GM12872 (cell line): Measurements from ENCODE around the gene SSBP3.

Experiments used
- CTCF ChIP-seq: IDR thresholded peaks from 3 replicates; pipeline ENCODE4 v1.5.1; 2011; ENCODE audit warnings: low read depth, mild to moderate bottlenecking, low read length, moderate library complexity; ENCODE audit not compliant: insufficient read depth

The SSBP3 gene

DNA sequence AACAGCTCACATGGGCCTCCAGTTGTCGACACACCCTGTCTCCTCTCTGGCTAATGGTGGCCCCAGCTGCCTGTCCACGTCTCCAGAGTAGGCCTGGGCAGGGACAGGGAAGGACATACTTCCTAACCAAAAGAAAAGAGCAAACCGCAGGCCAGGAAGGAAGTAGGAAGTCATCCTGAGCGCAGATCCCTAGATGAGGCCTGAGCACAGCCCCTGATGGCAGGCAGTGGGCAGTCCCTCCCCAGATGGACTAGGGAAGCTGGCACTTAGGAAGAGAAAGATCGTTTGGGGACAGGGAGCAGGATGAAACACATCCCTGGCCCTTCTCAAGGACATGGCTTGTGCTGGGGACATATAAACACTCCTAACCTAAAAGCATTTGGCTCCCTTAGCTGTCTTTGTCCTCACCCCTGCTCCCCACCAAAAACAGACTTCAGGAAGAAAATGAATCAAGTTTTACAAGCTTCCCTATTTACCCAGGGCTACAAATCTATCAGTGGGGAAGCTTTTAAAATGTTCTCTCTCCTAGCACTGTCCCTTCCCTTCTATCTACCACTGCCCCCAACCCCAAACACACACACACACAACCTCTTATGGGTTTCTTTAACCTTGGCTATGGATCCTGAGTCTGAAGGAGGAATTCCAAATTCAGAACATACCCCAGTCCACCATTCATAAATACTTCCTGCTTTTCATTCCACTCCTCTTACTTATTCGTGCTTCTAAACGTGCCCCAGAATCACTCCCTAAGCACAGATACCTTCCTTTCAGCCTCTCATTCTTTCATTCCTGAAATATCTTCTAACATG lies 21.1 kb downstream of the SSBP3 start:
- no peak for TF ChIP-seq CTCF

- no peak for TF ChIP-seq CTCF
Measured at GRCh38 chr1:54384471-54384870, 21.7 kb downstream of the SSBP3 start.

GRCh38 chr1:54381524-54381923 lies 24.7 kb downstream of the SSBP3 start:
- TF ChIP-seq CTCF: no peak

DNA sequence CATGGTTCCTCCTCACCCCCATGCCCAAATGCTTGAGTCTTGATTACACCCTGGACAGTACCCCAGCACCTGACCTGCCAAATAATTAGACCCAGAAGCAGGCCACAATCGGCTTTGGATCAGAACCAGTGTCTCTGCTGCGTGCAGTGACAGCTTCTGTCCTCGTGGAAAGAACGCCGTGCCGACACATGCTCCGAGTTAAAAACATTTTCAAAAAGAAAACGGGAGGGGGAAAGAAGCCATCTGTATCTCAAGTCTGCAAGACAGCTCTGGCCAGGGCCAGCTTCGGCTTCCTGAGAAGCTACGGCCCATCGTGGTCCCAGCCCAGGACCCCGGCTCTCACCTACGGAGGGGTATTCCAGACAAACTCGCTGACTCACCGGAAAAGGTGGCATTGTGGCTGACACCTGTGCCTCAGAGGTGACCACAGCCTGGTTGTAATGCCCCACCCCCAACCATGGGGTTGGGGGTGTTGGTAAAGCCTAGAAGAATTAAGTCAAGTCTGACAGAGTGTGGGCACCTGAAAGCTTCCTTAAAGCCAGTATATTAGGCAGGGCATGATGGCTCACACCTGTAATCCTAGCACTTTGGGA lies 25.8 kb downstream of the SSBP3 start:
- TF ChIP-seq CTCF: no peak

GRCh38 chr1:54379555-54380289 lies 26.5 kb downstream of the SSBP3 start:
- TF ChIP-seq CTCF: no peak

GRCh38 chr1:54378874-54379554 lies 27.2 kb downstream of the SSBP3 start:
- TF ChIP-seq CTCF: no peak

DNA sequence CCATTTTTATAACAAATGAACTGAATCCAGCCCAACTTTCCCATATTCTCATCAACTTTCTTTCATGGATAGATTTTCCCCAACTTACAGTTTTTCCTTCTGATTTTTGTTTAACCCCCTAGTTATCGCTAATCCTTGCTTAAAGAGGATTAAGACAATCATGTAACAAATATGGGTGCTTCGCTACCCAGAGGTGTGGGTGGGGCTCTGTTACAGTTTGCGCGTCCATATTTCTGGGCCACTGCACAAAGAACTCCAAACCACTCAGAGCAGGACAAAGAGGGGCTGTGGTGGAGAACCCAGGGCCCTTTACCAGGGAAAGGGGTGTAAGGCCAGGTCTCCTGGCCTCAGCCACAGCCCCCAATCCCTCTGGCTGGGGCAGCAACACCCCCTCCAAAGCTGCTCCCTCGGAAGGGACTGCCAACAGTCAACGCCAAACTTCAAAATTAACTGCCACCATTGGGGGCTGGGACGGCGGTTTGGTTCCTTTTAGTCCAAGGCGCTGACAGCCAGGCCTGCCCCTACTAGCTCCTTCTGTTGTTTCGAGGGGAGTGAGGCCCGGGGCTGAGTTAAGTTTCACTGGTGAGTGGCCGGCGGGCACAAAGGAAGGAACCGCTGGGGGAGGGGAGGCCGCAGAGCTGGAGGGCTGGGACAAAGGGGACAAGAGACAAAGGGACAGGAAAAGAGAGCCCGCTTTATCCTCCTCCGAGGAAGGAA lies 27.9 kb downstream of the SSBP3 start:
- TF ChIP-seq CTCF: no peak
